HCEC 1CT (cell line): Measurements from ENCODE around the gene DYNC1I1.

Source experiments
- DNase-seq: peaks from one replicate; pipeline ENCODE4 v3.0.0-alpha.2; 2017

Gene DYNC1I1

DNA sequence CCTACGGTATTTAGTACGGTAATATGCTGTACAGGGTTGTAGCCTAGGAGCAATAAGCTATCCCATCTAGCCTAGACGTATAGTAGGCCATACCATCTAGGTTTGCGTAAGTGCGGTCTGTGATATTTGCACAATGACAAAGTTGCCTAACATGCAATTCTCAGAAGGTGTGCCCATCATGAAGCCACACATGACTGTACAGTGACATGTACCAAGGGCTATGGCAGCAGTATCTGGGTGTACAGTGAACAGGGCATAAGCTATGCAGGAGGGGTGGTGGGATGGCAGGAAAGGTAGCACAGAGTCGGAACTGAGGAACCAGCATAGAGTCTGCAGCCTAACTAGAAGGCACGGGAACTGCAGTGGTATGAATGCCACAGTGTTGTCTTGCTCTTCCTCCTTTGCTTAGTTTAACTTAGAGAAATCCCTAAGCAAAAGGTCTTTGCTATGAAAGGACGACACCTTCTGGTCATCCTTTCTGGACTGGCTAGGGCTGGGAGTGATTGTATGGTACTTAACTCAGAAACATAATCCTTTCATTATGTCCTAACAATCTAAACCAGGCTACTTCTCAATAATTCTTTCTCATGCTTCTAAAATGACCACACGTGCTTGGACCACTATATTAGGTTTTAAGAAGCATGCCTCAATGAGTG is 93.5 kb downstream of the DYNC1I1 start:
- no peak for DNase-seq

DNA sequence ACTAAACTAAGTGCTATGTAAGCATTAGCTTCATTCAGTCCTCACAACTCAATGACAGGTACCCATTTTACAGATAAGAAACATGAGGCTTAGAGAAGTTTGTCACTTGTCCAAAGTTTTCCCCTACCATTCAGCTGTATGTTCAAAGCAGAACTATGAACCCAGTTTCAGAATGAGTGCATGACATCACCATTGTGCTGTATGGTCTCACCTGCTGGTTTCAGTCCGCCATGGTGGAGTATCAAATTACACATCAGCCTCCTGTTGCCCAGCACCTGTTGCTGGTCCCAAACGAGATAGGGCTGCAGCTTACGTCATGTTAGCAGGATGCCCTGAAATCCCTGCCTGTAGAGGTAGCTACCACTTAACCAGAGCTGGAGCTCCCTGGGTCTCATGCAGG is 95.0 kb downstream of the DYNC1I1 start:
- no peak for DNase-seq

DNA sequence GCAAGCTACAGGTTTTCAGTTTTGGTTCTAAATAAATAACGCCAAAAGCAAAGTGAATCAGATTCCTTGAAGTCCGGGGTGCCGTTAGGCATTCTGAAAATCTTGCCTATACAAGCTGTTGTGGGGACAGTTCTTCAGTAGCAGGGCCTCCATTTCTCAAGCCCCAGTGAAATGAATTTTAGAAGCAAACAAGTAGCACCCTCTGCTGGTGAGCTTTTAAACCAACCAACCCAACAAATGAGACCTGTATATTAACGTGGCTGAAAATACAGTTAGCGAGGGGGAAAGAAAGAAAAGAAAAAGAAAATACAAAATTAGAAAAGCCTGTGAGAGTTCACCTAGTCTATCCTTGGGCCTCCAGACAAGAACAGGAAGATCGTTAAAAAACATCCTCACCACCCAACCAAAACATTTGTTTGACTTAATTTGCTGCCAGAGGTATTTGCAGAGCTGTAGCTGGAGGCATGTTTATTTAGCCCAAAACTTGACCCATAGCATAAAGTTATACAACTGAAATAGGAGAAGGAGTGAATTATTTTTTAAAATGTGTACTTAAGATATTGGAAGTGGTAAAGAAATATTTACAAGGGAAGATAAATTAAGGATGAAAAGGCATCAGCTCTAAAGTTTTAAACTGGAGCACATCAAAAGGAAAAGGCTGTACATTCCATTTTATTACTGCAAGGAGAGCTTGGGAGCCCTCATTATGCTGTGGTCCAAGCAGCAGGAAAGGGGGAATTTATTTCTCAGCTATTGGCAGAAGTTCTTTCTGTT is 98.9 kb downstream of the DYNC1I1 start:
- DNase-seq: peak; percentile 32

DNA sequence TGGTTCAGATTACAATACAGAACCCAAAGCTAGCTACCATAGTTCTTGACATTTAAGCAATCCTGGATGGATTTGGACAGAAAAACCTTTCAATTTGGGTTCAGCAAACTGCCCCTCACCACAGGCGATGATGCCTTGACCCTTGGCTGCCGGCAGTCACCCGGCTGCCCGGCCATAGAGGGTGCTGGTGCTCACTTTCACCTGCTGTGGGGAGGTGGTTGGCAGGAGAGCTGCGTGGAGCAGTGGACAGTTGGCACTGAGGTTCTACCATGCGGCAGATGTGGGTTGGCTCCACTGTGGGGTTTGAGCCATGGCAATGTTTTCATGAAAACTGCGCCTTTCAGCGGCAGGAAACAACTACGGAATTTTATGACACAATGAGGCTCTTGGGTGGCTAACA is 99.5 kb downstream of the DYNC1I1 start:
- no peak for DNase-seq

DNA sequence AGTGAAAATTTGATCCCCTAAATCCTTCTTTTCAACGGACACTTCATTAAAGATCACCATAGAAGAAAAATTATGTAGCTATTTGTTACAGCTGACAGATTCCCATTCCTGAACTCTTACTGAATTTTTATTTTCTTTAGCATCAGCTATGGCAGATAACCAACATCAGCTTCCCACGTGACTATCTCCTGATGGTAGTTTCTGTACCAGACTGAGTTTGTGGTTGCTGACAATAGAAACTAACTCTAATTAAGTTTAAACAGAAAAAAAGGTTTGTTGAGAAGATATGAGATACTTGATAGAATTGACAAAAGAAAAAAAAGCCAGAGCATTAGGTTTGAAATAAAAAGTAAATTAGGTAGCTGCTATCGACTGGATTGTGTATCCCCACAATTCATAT is 101.8 kb downstream of the DYNC1I1 start:
- DNase-seq: no peak

DNA sequence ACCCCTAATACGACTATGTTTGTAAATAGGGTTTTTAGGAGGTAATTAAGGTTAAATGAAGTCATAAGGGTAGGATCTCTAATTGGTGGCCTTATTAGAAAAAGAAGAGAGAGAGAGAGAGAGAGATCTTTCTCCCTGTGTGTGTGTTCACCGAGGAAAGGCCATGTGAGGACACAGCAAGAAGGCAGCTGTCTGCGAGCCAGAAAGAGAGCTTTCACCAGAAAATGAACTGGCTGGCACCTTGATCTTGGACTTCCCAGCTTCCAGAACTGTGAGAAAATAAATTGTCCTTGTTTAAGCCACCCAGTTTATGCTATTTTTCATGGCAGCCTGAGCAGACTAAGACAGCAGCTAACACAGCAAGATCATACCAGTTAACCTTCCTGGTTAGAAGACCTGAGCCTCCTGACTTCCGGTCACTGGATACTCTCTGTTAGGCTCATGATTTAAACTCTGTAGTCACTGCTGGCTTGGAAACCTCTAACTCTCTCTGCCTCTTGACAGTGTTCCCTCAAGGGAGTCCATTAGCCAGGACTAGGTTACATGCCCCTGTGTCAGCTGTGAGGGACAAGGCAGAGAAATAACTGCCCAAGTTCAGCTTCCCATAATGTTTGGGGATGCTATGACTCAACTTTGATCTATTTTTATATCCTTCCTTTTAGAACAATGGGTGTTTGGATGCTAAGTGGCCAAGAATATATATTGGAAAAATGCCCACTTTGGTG is 102.3 kb downstream of the DYNC1I1 start:
- DNase-seq: no peak

DNA sequence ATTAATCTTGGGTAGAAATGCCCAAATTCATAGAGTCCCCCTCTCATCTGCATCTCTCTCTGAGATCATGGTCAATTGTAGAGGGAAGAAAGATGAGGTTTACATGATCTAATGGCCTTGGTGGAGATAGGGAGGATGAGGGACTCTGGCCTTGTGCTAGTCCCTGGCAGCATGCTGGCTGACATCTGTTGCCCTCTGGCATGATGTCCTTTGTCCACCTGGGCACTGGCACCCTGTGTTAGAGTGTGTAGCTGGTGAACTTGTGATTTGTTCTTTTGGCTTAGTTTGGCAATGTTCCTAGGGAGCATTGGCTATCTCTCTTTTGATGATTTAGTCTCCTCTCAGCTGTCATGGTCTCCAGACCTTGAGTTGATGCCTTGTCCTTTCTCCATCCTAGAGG is 103.2 kb downstream of the DYNC1I1 start:
- DNase-seq: no peak

DNA sequence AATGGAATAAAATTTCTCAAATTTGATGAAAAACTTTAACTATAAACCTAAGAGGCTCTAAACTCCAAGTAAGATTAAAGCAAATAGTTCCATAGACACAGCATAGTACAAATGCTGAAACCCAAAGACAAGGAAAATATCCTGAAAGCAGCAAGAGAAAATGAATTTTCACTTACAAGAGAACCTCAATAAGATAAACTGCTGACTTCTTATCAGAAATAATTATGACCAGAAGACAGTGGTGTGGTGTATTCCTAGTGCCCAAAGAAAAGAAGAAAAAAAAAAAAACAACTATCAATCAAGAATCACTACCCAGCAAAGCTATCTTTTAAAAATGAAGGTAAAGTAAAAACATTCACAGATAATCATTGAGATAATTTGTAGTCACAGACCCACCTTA is 106.3 kb downstream of the DYNC1I1 start:
- no peak for DNase-seq

DNA sequence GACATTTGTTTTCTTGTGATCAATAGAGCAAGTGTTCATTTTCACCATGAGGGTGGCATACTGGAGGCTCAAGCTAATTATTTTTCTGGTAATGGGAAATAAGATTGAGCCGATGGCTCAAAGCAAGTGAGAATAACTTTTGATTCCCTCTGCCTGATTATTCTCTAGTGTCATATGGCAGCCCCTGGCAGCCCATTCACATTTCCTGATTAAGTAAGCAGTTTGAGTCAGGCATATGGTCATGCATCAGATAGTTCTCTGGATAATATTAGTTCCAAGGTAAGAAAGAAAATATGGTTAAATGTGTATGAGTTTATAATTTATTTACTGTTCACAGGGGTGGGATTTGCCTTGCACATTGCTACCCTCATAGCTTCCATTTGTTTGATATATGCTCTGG is 109.2 kb downstream of the DYNC1I1 start:
- DNase-seq: no peak

DNA sequence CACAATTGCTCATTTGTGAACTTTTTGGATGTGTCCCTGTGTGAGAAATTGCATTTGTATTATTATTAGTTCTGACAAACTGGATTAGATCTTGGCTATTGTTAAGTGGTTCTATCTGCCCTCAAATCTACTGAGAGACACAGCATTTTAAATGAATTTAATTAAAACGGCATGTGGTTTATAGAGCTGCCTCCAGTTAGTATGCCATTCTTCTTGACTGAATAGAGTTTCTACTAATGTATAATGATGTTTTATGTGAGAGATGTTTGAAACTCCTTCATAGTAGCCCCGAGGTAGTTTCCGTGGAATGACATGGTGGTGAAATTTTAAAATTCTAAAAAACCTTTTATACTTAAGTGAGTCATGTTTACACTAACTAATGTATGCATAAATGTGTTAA is 110.9 kb downstream of the DYNC1I1 start:
- no peak for DNase-seq

DNA sequence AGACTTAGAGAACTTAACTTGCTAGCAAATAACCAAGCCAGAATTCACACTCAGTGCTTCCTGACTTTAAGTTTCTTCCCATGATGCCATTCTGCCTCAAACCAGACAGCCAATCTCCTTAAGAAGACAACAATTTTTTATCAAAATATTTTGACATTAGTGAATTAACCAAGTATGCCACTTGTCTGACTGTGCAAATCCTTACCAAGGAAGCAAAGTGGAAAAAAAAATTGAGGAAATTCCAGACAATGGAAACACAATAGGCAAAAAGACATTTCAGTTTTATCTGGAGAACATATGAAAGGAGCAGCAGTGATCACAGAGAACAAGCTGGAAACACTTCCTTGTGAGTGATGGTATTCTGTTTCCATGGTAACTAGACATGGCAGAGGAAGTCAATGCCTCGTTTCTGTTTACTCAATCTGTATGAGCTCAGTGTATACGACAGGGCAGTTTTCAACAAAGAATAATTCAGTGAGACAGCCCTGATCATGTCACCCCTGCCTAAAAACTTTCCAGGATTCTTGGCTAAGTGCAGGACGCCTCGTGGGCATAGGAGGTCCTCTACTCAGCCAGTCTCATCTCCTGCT is 114.2 kb downstream of the DYNC1I1 start:
- no peak for DNase-seq

DNA sequence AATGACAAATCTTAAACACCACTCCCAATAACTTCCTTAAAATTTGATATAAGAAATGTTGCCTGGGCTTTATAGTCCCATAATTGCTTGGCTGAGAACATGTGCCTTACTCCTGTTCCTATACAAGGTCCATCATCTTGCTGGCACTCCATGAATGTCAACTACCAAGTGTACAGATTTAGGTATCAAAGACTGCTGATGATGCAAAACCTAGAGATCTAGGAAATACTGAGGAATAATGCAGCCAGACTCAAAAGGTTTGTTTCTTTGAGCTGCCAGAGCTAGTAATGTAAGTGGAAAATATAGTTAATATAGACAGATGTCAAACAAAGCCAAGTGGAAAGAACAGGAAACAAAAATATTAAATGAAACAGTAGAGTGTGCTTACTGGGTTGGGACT is 121.1 kb downstream of the DYNC1I1 start:
- DNase-seq: no peak

DNA sequence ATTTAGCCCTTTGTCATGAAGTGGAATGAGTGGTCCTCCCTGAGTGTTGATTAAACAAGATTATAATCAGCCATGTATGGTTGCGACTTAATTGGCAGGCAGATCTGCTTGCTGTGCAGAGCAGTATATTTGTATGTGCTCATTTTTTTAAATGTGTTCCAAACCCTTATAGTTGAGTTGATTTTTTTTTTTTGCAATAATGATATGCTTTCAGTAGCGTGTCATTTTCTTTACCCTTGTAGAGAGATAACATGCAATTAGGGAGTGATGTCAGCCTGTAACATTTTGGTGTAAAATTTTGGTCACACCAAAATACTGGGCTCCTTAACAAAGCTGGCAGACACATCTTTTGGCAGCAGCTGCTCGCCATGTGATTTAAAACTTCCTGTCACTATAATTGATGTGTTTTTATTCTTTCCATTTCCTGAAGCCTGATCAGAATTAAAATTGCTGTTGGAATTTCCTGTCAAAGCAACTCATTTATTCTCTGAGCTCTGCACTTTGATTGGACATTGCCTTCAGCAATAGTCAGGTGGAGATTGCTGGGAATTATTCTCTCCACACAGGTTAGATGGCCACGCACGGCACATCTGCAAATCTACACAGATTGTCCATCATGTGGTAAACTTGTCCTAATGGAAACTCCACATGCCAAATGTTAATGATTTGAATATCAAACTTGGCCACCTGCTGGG is 125.3 kb downstream of the DYNC1I1 start:
- no peak for DNase-seq

DNA sequence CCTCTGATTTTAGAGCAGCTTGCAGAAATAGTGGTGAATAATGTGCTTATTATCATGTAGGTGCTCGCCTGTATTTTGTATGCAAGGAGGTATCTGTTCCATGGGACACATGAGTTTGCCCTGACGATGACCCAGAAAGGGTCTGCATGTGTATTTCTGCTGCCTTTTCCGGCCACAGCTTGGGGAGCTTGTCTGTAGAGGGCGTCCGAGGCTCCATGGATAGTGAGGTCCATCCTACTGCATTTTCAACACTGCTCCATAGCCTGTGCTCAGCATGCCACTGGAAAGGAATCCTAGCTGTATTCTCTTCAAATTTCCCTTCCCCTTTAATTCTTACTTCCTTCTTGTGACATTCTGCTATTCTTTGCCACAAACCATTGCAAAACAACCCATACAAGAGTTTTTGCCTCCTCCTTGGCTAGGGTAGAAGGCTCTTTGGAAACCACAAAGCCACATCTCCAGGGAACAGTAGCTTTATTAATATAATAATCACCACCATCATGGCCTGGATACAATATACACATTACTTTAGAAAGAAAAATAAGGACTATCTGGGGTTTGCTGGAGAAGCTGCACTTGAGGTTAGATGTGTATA is 127.7 kb downstream of the DYNC1I1 start:
- DNase-seq: no peak

DNA sequence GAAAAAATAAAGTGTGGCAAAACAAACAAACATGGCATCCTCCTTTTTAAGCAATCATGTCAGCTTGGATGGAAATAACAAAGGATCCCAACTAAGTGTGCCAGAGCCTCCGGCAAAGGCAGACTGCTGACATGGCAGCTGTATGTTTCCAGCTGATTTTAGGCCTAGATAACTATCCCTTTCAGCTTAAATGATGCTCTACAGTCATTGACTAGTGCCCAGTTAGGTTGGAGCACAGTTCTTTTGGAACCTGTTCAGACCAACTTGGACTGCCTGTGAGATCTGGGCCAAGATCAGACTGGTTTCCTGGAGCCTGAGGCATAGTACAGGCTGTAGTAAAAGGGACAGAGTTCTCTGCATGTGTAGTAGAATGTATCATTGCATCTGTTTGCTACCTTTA is 128.7 kb downstream of the DYNC1I1 start:
- DNase-seq: no peak

DNA sequence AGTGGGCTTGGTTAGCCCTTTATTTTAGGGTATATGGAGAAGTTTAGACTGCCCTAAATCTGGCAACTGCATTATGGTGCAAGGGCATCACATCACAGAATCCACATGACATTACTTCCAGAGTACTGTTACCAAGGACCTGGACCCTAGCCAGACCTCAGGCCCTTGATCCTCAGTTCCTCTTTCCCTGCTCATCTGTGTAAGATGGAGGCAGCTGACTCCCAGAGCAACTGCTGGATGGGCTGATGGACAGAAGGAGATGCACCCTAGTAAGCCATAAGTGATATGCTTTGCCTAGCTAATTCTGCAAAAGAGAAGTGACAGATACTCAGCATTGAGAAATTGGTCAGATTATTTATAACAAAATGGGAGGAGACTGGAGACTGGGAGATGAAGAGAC is 131.7 kb downstream of the DYNC1I1 start:
- DNase-seq: no peak

DNA sequence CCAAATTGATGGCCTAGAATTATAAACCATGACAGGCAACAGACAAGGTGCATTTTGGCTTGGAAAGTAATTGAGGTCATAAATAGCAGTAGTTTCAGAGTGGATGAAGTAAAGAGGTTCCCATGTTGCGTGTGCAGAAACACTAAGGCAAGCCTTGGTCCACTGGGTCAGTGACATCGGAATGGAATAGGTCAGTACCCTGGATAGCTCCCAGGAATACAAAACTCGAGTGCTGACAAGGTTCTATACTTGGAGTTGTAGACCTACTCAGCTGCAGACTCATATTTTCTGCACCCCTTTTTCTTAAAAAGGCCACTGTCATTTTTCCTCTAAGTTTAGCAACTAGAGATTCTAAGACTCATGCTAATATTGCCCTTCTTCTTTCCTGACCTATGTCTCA is 132.8 kb downstream of the DYNC1I1 start:
- DNase-seq: no peak

DNA sequence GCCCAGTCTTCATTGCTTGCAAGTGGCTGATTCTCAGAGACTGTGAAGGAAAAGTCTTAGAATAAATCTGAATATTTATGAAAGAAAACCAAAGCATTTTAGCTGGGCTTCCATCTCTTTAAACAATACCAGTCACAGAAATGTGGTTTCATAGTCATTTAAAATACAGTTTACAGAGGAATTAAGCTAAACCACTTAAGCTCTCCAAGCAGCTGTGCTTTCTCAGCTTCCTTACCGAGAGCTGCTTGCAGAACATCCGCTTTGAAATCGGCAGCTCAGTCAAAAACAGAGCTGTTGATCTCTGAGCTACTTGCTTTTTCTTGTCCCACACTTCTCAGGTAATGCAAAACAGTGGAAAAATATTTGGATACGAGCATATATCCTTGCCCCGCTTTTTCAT is 134.5 kb downstream of the DYNC1I1 start:
- DNase-seq: no peak

DNA sequence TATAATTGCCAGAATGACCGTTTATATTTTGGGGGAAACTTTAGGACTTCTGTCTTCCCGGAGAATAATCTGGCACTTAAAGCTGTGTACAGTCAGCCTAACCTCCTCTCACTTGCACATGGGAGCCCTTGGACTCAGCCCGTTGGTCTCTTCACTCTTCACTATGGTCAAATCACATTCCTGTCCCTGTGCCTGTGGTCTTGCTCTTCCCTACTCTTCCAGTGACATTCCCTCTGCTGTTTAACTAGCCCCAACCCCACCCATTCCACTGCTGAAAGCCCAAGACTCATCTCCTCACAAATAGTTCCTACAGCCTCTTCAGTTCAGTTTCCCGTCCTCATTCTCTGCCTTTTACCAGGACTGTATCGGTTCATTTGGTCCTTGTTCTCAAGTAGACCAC is 135.0 kb downstream of the DYNC1I1 start:
- no peak for DNase-seq

DNA sequence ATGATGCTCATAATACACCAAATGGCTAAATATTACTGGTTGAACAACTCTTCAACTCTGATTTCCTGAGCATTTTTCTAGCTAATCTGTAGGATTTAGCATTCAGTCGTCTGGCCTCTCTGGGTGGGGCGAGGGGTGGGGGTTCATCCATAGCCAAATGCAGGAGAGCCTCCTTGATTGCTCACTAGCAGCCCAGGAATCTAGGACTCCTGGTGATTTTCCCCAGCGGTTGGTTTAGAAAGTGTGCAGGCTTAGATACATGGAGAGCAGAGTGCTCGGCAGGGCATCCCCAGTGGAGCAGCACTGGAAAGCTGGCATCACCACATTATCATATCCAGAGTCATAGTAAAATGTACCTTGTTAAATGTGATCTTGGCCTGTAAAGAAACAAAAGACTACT is 136.1 kb downstream of the DYNC1I1 start:
- DNase-seq: no peak

DNA sequence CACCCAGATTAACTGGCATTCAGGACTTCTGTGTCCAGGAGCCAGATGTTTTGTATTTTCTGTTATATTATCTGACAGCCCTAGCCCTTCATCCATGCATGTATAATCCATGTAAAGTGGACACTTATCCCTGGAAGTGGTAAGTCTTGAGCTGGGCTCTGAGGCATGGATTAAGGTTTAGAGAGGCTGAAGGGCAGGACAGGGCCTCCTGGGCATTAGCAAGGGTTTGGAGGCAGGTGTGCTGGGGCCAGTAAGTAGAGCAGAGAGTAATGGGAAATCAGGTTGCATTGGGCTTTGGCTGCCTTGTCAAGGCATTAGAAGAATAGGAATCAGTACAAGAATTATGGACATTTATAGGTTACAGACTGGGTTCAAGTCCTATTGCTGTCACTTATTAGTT is 138.0 kb downstream of the DYNC1I1 start:
- no peak for DNase-seq

DNA sequence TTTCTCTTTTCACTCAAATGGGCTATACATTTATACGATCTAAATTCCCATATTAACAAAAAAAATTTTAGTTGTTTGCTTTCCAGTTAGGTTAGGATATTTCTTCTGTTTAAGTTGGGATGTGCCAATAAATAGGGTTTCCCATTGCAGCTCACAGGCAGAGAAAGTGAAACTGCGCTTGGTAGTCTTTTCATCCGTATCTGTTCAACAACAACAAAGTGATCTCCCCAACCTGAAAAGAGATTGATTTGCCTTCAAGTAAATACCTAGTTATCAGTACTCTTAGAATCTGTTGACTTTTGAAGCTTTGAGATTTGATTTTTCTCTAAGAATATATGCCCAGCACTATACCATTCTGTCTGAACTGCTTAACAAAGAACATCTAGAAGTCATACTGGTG is 143.4 kb downstream of the DYNC1I1 start:
- no peak for DNase-seq
